Ishikawa (cell line): Measurements from ENCODE around the gene NHLH1.

Source experiments
- CEBPB ChIP-seq: IDR thresholded peaks from 2 replicates; pipeline ENCODE4 v1.6.1; 2012
- CREB1 ChIP-seq: IDR thresholded peaks from 2 replicates; pipeline ENCODE4 v1.6.1; 2012; ENCODE audit warnings: low read depth
- EGR1 ChIP-seq: IDR thresholded peaks from 2 replicates; pipeline ENCODE4 v1.6.1; 2012
- EP300 ChIP-seq: IDR thresholded peaks from 2 replicates; pipeline ENCODE4 v1.6.1; 2012; ENCODE audit warnings: borderline replicate concordance
- FOXM1 ChIP-seq: IDR thresholded peaks from 2 replicates; pipeline ENCODE4 v1.6.1; 2012; ENCODE audit warnings: low read depth, borderline replicate concordance
- NFIC ChIP-seq: IDR thresholded peaks from 2 replicates; pipeline ENCODE4 v1.6.1; 2012
- RAD21 ChIP-seq: IDR thresholded peaks from 2 replicates; pipeline ENCODE4 v1.6.1; 2012; ENCODE audit warnings: low read depth
- TAF1 ChIP-seq: IDR thresholded peaks from 2 replicates; pipeline ENCODE4 v1.6.1; 2012; ENCODE audit warnings: low read depth, mild to moderate bottlenecking
- TCF12 ChIP-seq: IDR thresholded peaks from 2 replicates; pipeline ENCODE4 v1.6.1; 2012; ENCODE audit warnings: low read depth
- TEAD4 ChIP-seq: IDR thresholded peaks from 2 replicates; pipeline ENCODE4 v1.6.1; 2012
- YY1 ChIP-seq: IDR thresholded peaks from 2 replicates; pipeline ENCODE4 v1.6.1; 2012; ENCODE audit warnings: low read depth
- ZBTB7A ChIP-seq: IDR thresholded peaks from 2 replicates; pipeline ENCODE4 v1.6.1; 2012; ENCODE audit warnings: low read depth
- TF ChIP-seq, protein P1 (sequence below): IDR thresholded peaks from 2 replicates; pipeline ENCODE4 v1.6.1; 2012
- TF ChIP-seq, protein P2 (sequence below): IDR thresholded peaks from 2 replicates; pipeline ENCODE4 v1.6.1; 2012
- TF ChIP-seq, protein P3 (sequence below): IDR thresholded peaks from 2 replicates; pipeline ENCODE4 v1.6.1; 2012; ENCODE audit warnings: low read depth, mild to moderate bottlenecking

The NHLH1 gene

DNA sequence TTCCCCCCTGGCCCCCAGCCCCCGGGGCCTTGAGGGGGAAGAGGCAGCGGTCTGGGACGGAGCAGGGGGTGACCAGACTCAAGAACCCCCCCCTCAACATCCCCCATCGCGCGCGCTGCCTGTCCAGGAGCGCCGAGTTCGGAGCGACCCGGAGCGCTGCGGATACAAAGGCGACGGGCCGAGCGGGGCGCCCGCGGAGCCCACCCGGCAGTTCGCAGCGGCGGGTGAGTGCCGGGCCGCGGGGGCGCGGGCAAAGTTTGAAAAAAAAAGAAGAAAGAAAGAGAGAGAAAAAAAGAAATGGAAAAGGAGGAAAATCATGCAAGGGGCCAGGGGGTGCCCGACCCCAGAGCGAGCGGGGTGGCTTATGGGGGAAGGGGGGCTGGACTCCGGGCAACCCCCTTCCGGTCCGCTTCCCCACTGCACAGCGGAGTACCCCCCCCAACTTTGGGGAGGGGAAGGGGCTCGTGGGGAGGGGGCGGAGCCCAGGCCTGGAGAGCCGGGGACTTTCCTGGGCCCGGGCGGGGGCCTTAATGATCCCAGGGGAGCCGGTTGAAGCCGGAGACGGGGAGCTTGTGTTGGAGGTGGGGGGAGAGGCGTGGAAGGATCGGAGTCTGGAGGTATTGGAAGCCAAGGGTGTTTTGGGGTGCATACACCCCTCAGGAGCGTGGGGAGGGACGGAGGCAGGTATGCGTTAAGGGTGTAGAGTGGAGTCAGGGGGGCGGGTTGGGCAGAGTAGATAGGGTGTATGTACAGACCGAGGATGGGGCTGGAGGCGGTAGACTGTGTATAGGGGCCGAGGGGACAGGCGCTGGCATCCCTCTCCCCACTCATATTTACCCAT lies 34.0 kb downstream of the NHLH1 start:
- TF ChIP-seq, protein P1, sequence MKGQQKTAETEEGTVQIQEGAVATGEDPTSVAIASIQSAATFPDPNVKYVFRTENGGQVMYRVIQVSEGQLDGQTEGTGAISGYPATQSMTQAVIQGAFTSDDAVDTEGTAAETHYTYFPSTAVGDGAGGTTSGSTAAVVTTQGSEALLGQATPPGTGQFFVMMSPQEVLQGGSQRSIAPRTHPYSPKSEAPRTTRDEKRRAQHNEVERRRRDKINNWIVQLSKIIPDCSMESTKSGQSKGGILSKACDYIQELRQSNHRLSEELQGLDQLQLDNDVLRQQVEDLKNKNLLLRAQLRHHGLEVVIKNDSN, result no peak
- TF ChIP-seq EGR1, result no peak
- TF ChIP-seq TAF1, result no peak
- TF ChIP-seq RAD21, result no peak
- TF ChIP-seq FOXM1, result no peak
- no peak for TF ChIP-seq NFIC
- TF ChIP-seq ZBTB7A, result peak; percentile 87; the same call in 1 of the 2 replicates

GRCh38 chr1:160401487-160401805 lies 34.6 kb downstream of the NHLH1 start:
- no peak for TF ChIP-seq ZBTB7A
- no peak for TF ChIP-seq CEBPB
- no peak for TF ChIP-seq YY1
- no peak for TF ChIP-seq EGR1
- TF ChIP-seq, protein P2, sequence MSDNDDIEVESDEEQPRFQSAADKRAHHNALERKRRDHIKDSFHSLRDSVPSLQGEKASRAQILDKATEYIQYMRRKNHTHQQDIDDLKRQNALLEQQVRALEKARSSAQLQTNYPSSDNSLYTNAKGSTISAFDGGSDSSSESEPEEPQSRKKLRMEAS, result no peak
- TF ChIP-seq NFIC, result no peak
- TF ChIP-seq TEAD4, result no peak
- TF ChIP-seq TAF1, result no peak
- TF ChIP-seq, protein P1, result no peak
- no peak for TF ChIP-seq CREB1
- TF ChIP-seq RAD21, result no peak
- no peak for TF ChIP-seq TCF12
- TF ChIP-seq, protein P3, sequence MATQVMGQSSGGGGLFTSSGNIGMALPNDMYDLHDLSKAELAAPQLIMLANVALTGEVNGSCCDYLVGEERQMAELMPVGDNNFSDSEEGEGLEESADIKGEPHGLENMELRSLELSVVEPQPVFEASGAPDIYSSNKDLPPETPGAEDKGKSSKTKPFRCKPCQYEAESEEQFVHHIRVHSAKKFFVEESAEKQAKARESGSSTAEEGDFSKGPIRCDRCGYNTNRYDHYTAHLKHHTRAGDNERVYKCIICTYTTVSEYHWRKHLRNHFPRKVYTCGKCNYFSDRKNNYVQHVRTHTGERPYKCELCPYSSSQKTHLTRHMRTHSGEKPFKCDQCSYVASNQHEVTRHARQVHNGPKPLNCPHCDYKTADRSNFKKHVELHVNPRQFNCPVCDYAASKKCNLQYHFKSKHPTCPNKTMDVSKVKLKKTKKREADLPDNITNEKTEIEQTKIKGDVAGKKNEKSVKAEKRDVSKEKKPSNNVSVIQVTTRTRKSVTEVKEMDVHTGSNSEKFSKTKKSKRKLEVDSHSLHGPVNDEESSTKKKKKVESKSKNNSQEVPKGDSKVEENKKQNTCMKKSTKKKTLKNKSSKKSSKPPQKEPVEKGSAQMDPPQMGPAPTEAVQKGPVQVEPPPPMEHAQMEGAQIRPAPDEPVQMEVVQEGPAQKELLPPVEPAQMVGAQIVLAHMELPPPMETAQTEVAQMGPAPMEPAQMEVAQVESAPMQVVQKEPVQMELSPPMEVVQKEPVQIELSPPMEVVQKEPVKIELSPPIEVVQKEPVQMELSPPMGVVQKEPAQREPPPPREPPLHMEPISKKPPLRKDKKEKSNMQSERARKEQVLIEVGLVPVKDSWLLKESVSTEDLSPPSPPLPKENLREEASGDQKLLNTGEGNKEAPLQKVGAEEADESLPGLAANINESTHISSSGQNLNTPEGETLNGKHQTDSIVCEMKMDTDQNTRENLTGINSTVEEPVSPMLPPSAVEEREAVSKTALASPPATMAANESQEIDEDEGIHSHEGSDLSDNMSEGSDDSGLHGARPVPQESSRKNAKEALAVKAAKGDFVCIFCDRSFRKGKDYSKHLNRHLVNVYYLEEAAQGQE, result no peak
- no peak for TF ChIP-seq FOXM1

DNA sequence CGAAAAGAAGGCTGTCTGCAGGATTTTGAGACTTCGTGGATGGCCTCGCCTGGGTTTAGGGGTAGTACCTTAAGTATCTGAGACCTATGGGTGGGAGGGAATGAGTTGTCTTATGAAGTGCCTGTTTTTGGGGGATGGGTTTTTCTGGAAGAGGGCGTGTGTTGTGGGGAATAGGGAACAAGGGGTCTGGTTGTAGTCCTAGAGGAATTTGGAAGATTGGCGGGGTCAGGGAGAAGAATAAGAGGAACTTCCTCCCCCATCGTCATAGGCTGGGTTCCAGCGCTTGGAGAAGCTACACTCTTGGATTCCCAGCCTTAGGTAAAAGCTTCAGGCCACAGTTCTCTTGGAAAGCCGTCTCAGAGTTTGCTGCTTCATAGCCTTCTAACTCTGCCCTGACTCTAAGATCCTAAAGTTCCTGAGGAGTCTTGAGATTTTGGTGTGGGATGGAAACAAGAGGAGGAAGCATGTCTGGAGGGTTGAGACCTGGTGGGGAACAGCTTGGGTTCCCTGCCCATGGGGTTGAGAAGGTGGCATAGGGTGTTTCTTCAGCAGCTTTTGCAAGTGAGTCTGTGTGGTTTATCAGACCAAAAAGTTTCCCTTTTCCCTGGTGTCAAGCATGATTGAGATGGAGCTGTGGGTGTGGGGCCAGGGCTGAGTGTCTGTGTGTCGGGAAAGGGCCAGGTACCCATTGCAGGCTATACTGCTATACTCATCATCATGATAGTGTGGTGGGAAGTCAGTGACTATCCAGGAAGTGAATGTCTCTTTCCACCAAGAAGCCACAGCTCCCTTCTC lies 35.3 kb downstream of the NHLH1 start:
- no peak for TF ChIP-seq CREB1
- no peak for TF ChIP-seq TEAD4
- no peak for TF ChIP-seq TAF1
- TF ChIP-seq YY1, result no peak
- TF ChIP-seq TCF12, result no peak
- no peak for TF ChIP-seq ZBTB7A
- TF ChIP-seq FOXM1, result no peak
- no peak for TF ChIP-seq RAD21
- TF ChIP-seq, protein P3, result no peak
- no peak for TF ChIP-seq EGR1
- no peak for TF ChIP-seq CEBPB
- TF ChIP-seq EP300, result no peak
- TF ChIP-seq, protein P1, result no peak
- TF ChIP-seq, protein P2, result no peak
- no peak for TF ChIP-seq NFIC

- TF ChIP-seq FOXM1 (no peak), TAF1 (no peak), EGR1 (no peak), EP300 (no peak), TCF12 (no peak), CEBPB (no peak), NFIC (no peak), YY1 (no peak), CREB1 (no peak), RAD21 (no peak), ZBTB7A (no peak), TEAD4 (no peak)
- TF ChIP-seq, protein P1, result no peak
- TF ChIP-seq, protein P3, result no peak
- TF ChIP-seq, protein P2, result no peak
Observed at GRCh38 chr1:160403244-160403643, 36.4 kb downstream of the NHLH1 start.
